GM23248 (cell line): ENCODE data around the gene KLHL3. TPM values are rescaled to one million over a fixed set of nuclear protein-coding genes. Genes with fewer than 3 reads are reported as not detected.

Experiments
- DNase-seq: peaks from one replicate; pipeline ENCODE4 v3.0.0-alpha.2; 2015
- H2AFZ ChIP-seq: fragments of 200-600 bp; sonication (generic); 2 replicates; pipeline ENCODE4 v1.6.1; 2016; ENCODE audit warnings: antibody characterized with exemption
- H3F3A ChIP-seq: fragments of 200-600 bp; sonication (generic); 2 replicates; pipeline ENCODE4 v1.6.1; 2016; ENCODE audit warnings: mild to moderate bottlenecking, antibody characterized with exemption, mixed run types; ENCODE audit not compliant: insufficient read depth
- H3K27ac ChIP-seq: fragments of 200-600 bp; sonication (generic); 2 replicates; pipeline ENCODE4 v1.5.1; 2016; ENCODE audit warnings: mild to moderate bottlenecking
- H3K27me3 ChIP-seq: fragments of 200-600 bp; sonication (generic); replicated peaks from 2 replicates; pipeline ENCODE4 v1.6.1; 2016; ENCODE audit warnings: mild to moderate bottlenecking; ENCODE audit not compliant: insufficient read depth
- H3K36me3 ChIP-seq: fragments of 200-600 bp; sonication (generic); 2 replicates; pipeline ENCODE4 v1.6.1; 2016; ENCODE audit warnings: low read depth, mild to moderate bottlenecking
- H3K4me1 ChIP-seq: fragments of 200-600 bp; sonication (generic); 2 replicates; pipeline ENCODE4 v1.6.1; 2016; ENCODE audit warnings: mild to moderate bottlenecking; ENCODE audit not compliant: insufficient read depth
- H3K4me2 ChIP-seq: fragments of 200-600 bp; sonication (generic); one replicate; pipeline ENCODE4 v1.6.1; 2016; ENCODE audit warnings: mild to moderate bottlenecking; ENCODE audit not compliant: unreplicated experiment
- H3K4me3 ChIP-seq: fragments of 200-600 bp; sonication (generic); 2 replicates; pipeline ENCODE4 v1.5.1; 2016; ENCODE audit warnings: mild to moderate bottlenecking
- H3K79me2 ChIP-seq: fragments of 200-600 bp; sonication (generic); 2 replicates; pipeline ENCODE4 v1.6.1; 2016; ENCODE audit warnings: mild to moderate bottlenecking; ENCODE audit not compliant: insufficient read depth
- H3K9ac ChIP-seq: fragments of 200-600 bp; sonication (generic); 2 replicates; pipeline ENCODE4 v1.6.1; 2016; ENCODE audit warnings: mild to moderate bottlenecking
- H3K9me2 ChIP-seq: fragments of 200-600 bp; sonication (generic); 2 replicates; pipeline ENCODE4 v1.6.1; 2016; ENCODE audit warnings: mixed run types, mild to moderate bottlenecking, moderate library complexity; ENCODE audit not compliant: insufficient read depth
- H3K9me3 ChIP-seq: fragments of 200-600 bp; sonication (generic); one replicate; pipeline ENCODE4 v1.6.1; 2017; ENCODE audit warnings: low read depth
- H4K20me1 ChIP-seq: fragments of 200-600 bp; sonication (generic); 2 replicates; pipeline ENCODE4 v1.6.0; 2016; ENCODE audit not compliant: insufficient read depth
- EZH2 ChIP-seq: fragments of 200-600 bp; sonication (generic); IDR thresholded peaks from 2 replicates; pipeline ENCODE4 v1.6.1; 2018; ENCODE audit warnings: antibody characterized with exemption, mild to moderate bottlenecking; ENCODE audit not compliant: insufficient read depth, poor library complexity, severe bottlenecking
- EZH2phosphoT487 ChIP-seq: fragments of 200-600 bp; sonication (generic); IDR thresholded peaks from 2 replicates; pipeline ENCODE4 v1.6.1; 2018; ENCODE audit warnings: antibody characterized with exemption, moderate library complexity, mild to moderate bottlenecking, low read depth; ENCODE audit not compliant: insufficient read depth
- WGBS, 2 experiments: methylation state at CpG; one replicate each; pipeline ENCODE4 v1.1.6; 2015 to 2017; ENCODE audit warnings: low lambda C conversion rate in 2 of 2, low coverage in 1 of 2; ENCODE audit errors: missing lambda C conversion rate in 2 of 2; 5-methylcytosine and 5-hydroxymethylcytosine counted together
- in situ Hi-C: fragments of 300-500 bp; cut with MboI; formaldehyde crosslinking; loops from 2 replicates; pipeline ENCODE4 v1.15.0; 2020
- polyA plus RNA-seq: library from polyadenylated mRNA; unstranded; fragments of >200 nt; fragmentation: Nextera tagmentation; extraction: Ambion mirVana; gene quantifications from 2 replicates; pipeline ENCODE4 v1.2.1, GENCODE V29; 2016
- total RNA-seq: library from RNA; depleted of rRNA; stranded (reverse); fragments of >200 nt; shearing (Covaris generic); gene quantifications from 2 replicates; pipeline ENCODE4 v1.2.3, GENCODE V29; 2014

The KLHL3 gene
- total and polyA plus RNA-seq, 2 experiments from 2014 or later, result 1.1 to 1.3 TPM

DNA sequence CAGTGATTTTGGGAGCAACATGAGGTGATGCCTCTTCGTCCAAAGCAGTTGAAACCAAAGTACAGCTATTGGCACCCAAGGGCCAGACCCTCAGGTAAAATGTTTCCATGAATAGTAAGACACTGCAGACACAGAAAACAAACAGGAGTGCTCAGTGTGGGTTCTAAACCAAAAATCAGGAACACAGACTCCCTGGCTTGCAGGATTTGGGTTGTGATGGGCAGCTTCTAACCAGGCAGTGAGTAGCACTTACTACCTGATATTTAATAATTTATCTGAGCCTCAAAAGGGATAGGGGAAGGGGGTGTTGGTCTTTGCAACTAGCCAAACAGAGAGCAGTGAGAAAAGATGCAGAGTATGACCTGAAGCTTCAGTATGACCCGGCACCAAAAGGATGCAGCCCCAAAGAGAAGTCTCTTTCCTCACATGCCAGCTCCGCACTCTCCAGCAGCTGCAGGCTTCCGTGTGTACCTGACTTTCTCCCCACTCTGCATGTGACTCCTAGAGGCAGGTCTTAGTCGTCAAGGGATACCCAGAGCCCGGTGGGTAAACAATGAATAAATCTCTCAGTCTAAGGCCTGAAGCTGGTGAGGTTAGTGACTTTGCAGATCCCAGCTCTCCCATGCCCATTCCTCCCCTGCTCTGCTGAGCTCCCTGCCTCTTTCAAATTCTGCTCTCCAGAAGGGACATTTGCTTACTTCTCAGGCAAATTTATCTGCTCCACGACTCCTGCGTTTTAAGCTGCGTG, 131.4 kb downstream of the KLHL3 start:
- in situ Hi-C loops, result no loop called here

DNA sequence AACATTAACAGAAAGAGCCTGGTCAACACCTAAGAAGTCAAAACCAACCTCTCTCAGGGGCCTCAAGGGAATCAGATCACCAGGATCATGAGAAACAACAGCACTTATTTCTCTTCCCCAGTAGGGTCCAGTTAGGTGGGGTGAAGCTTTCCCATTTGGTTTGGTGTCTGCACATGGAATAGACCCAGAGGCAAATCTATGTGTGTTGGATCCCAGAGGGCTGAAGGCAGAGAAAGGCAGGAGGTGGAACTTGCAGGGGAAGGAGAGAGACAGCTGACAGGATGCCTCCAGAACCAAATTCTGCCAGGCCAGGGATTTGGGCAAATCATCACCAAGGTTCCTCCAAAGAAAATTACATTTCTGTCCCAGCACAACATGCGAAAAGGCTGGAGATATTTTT, 132.0 kb downstream of the KLHL3 start:
- no peak overlapping the region for H3K27ac ChIP-seq

More for the DNA sequence above, 131.4 kb downstream of the KLHL3 start:
- Histone ChIP-seq H2AFZ (no peak overlapping the region), H3K4me1 (peaks cover 28% of the 10 kb centered on the region), H3K9me2 (no peaks in the 10 kb centered on the region), H3K79me2 (no peaks in the 10 kb centered on the region), H3K9me3 (no peaks in the 10 kb centered on the region), H3K4me2 (no peak overlapping the region), H3K27ac (no peak overlapping the region), H3K27me3 (0 out of 2 replicates have a peak, but pooled peaks cover 4% of the 10 kb centered on the region), H3K4me3 (no peak overlapping the region), H4K20me1 (no peaks in the 10 kb centered on the region), H3K9ac (no peak overlapping the region), H3K36me3 (no peaks in the 10 kb centered on the region), H3F3A (peaks cover 22% of the 10 kb centered on the region)
- 70% methylated on average over 9 of the region's 9 CpGs for WGBS, 2 experiments
- no peak for TF ChIP-seq EZH2phosphoT487
- TF ChIP-seq EZH2, result no peak
- no peak for DNase-seq

GRCh38 chr5:137603356-137603755, 132.5 kb downstream of the KLHL3 start:
- no peak for DNase-seq
- H3K9me3 ChIP-seq, result no peaks in the 10 kb centered on the region
- H3K36me3 ChIP-seq, result no peaks in the 10 kb centered on the region
- no peak overlapping the region for H3K4me2 ChIP-seq
- no peak overlapping the region for H3K27ac ChIP-seq
- H3K9me2 ChIP-seq, result no peaks in the 10 kb centered on the region
- no peak overlapping the region for H2AFZ ChIP-seq
- H4K20me1 ChIP-seq, result no peaks in the 10 kb centered on the region
- TF ChIP-seq EZH2, result no peak
- TF ChIP-seq EZH2phosphoT487, result no peak
- H3K9ac ChIP-seq, result no peak overlapping the region
- in situ Hi-C loops, result no loop called here
- WGBS, 2 experiments, result 93 to 95% methylated on average over 6 of the region's 6 CpGs
- H3K4me3 ChIP-seq, result no peak overlapping the region
- peaks cover 4% of the 10 kb centered on the region; the same call in 1 of the 2 replicates for H3K27me3 ChIP-seq
- no peaks in the 10 kb centered on the region for H3K79me2 ChIP-seq
- H3F3A ChIP-seq, result peaks cover 11% of the 10 kb centered on the region; the same call in 1 of the 2 replicates
- H3K4me1 ChIP-seq, result peaks cover 20% of the 10 kb centered on the region

More for the DNA sequence above, 132.0 kb downstream of the KLHL3 start:
- H4K20me1 ChIP-seq, result no peaks in the 10 kb centered on the region
- no peak overlapping the region for H3K4me2 ChIP-seq
- H3K27me3 ChIP-seq, result peaks cover 4% of the 10 kb centered on the region; the same call in 1 of the 2 replicates
- WGBS, 2 experiments, result 87 to 91% methylated on average over 1 of the region's 1 CpG
- in situ Hi-C loops, result no loop called here
- H3K36me3 ChIP-seq, result no peaks in the 10 kb centered on the region
- no peaks in the 10 kb centered on the region for H3K79me2 ChIP-seq
- TF ChIP-seq EZH2, result no peak
- TF ChIP-seq EZH2phosphoT487, result no peak
- peaks cover 16% of the 10 kb centered on the region for H3F3A ChIP-seq
- H3K9me2 ChIP-seq, result no peaks in the 10 kb centered on the region
- no peak overlapping the region for H3K9ac ChIP-seq
- no peak overlapping the region for H3K4me3 ChIP-seq
- H3K9me3 ChIP-seq, result no peaks in the 10 kb centered on the region
- DNase-seq, result no peak
- peaks cover 23% of the 10 kb centered on the region for H3K4me1 ChIP-seq
- H2AFZ ChIP-seq, result no peak overlapping the region

DNA sequence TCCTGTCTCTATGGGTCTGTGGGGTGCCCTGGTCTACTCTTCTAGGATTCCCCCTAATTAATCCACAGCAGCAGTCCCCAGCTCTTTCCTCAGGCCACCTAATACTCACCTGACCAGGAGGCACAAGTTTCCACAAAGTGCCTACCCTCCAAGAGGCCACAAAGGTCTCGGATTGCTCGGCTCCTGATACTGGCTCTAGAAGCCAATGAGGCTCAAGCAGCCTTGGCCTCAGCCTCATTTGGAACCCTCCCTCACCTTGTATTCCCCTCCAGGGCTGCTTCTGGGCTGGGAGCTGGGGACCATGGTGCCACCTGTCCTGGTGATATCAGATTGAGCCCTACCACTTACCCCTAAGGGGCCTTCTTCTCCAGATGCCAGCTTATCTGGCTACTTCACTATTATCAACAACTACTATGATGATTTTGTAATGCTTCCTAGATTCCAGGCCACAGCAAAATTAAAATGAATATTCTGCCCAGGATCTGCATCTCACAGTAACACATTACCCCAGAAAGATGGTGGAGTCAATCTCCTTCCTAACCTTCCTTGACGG, 133.1 kb downstream of the KLHL3 start:
- Histone ChIP-seq H4K20me1 (no peaks in the 10 kb centered on the region), H3K36me3 (no peaks in the 10 kb centered on the region), H3K79me2 (no peaks in the 10 kb centered on the region), H3F3A (0 out of 2 replicates have a peak, but pooled peaks cover 11% of the 10 kb centered on the region), H3K9ac (no peak overlapping the region), H3K4me2 (no peak overlapping the region), H3K27me3 (peaks cover 4% of the 10 kb centered on the region; the same call in 1 of the 2 replicates), H3K4me3 (no peak overlapping the region), H3K9me3 (no peaks in the 10 kb centered on the region), H2AFZ (no peak overlapping the region), H3K27ac (no peak overlapping the region), H3K9me2 (no peaks in the 10 kb centered on the region), H3K4me1 (peaks cover 15% of the 10 kb centered on the region)
- DNase-seq, result no peak
- in situ Hi-C loops, result no loop called here
- TF ChIP-seq EZH2 (no peak), EZH2phosphoT487 (no peak)
- WGBS, 2 experiments, result 95 to 100% methylated on average over 3 of the region's 3 CpGs
